Testis (tissue), 3 donors: ENCODE results near the gene MCL1. TPM values are rescaled to one million over a fixed set of nuclear protein-coding genes. Genes with fewer than 3 reads are reported as not detected.

Source experiments
- DNase-seq: peaks from one replicate; pipeline ENCODE4 v3.0.0-alpha.2; 2019
- H3K27ac ChIP-seq, 2 donors: fragments of 200-600 bp; sonication (generic); one replicate each; pipeline ENCODE4 v1.5.1; 2019
- H3K27me3 ChIP-seq: fragments of 200-600 bp; sonication (generic); one replicate; pipeline ENCODE4 v1.5.1; 2019
- H3K36me3 ChIP-seq: fragments of 200-600 bp; sonication (generic); one replicate; pipeline ENCODE4 v1.5.1; 2017; ENCODE audit warnings: low read depth; ENCODE audit errors: missing control alignments
- H3K4me1 ChIP-seq: fragments of 200-600 bp; sonication (generic); one replicate; pipeline ENCODE4 v1.5.1; 2019
- H3K4me3 ChIP-seq, 2 donors: fragments of 200-600 bp; sonication (generic); one replicate each; pipeline ENCODE4 v1.5.1; 2017 to 2019
- H3K9me3 ChIP-seq: fragments of 200-600 bp; sonication (generic); one replicate; pipeline ENCODE4 v1.5.1; 2017
- CTCF ChIP-seq, 3 experiments: fragments of 450-650 bp in 2 of 3; fragments of 200-600 bp in 1 of 3; sonication (generic) in 1 of 3; IDR thresholded peaks; one replicate each; pipeline ENCODE4 v1.5.1; 2016 to 2019; ENCODE audit warnings: antibody characterized with exemption in 3 of 3, mild to moderate bottlenecking in 2 of 3, moderate library complexity in 1 of 3
- POLR2A ChIP-seq: fragments of 450-650 bp; IDR thresholded peaks from one replicate; pipeline ENCODE4 v1.6.1; 2017; ENCODE audit warnings: antibody characterized with exemption, mild to moderate bottlenecking, moderate library complexity
- WGBS, 2 donors: methylation state at CpG; one replicate each; pipeline ENCODE4 v1.1.5; 2018; 5-methylcytosine and 5-hydroxymethylcytosine counted together
- intact Hi-C: fragments of 100-400 bp; cut with DNase I; formaldehyde crosslinking; loops from one replicate; pipeline ENCODE4 v1.15.1; 2023; ENCODE audit warnings: low total_unique reads
- polyA plus RNA-seq: library from polyadenylated mRNA; stranded (reverse); fragments of 350-450 nt; fragmentation: Illumina TruSeq; extraction: RNeasy Lipid Tissue Mini Kit (QIAGEN cat#74804); gene quantifications from one replicate; pipeline ENCODE4 v1.2.3, GENCODE V29; 2014; ENCODE audit warnings: low read depth, low replicate concordance; ENCODE audit not compliant: insufficient read depth
- total RNA-seq, 2 donors: library from RNA; depleted of rRNA; stranded (reverse); fragments of >200 nt; gene quantifications; one replicate each; pipeline ENCODE4 v1.2.3, GENCODE V29; 2016

Gene MCL1
- total and polyA plus RNA-seq, 3 donors from 2014 or later = 94.1 to 112 (median 111) TPM

GRCh38 chr1:150557813-150558212, 21.6 kb downstream of the MCL1 start:
- Histone ChIP-seq H3K27me3 (no peaks in the 10 kb centered on the region), H3K36me3 (no peaks in the 10 kb centered on the region), H3K9me3 (no peaks in the 10 kb centered on the region), H3K4me3 (no peak overlapping the region), H3K27ac (no peak overlapping the region), H3K4me1 (peaks cover 35% of the 10 kb centered on the region)
- TF ChIP-seq POLR2A = no peak
- no peak for TF ChIP-seq CTCF (IDR thresholded peaks at IDR 0.05)
- intact Hi-C loops = loop anchor here (10.0 kb wide), 1 partner anchor 93 kb away; no protein-coding TSS in a partner anchor
- no peak for DNase-seq
- 89 to 91% methylated on average over 12 to 15 of the region's 15 CpGs for WGBS, 2 donors

- TF ChIP-seq CTCF (IDR thresholded peaks at IDR 0.05) (no peak), POLR2A (no peak)
- Histone ChIP-seq H3K4me1 (peaks cover 35% of the 10 kb centered on the region), H3K27me3 (no peaks in the 10 kb centered on the region), H3K36me3 (no peaks in the 10 kb centered on the region), H3K27ac (no peak overlapping the region), H3K4me3 (no peak overlapping the region), H3K9me3 (no peaks in the 10 kb centered on the region)
- DNase-seq = no peak
- intact Hi-C loops = loop anchor here (10.0 kb wide), 1 partner anchor 92 kb away; no protein-coding TSS in a partner anchor
- WGBS, 2 donors = 91 to 94% methylated on average over 19 to 22 of the region's 26 CpGs
Measured at GRCh38 chr1:150557065-150557600, 22.3 kb downstream of the MCL1 start.

- TF ChIP-seq POLR2A (no peak), CTCF (IDR thresholded peaks at IDR 0.05) (no peak)
- intact Hi-C loops = loop anchor here (10.0 kb wide), 1 partner anchor 91 kb away; no protein-coding TSS in a partner anchor
- DNase-seq = no peak
- Histone ChIP-seq H3K27ac (no peak overlapping the region), H3K27me3 (no peaks in the 10 kb centered on the region), H3K4me1 (peaks cover 43% of the 10 kb centered on the region), H3K4me3 (no peak overlapping the region), H3K36me3 (no peaks in the 10 kb centered on the region), H3K9me3 (no peaks in the 10 kb centered on the region)
- 75 to 78% methylated on average over 11 to 26 of the region's 26 CpGs for WGBS, 2 donors
Measured at GRCh38 chr1:150555971-150556865, 23.2 kb downstream of the MCL1 start.

- Histone ChIP-seq H3K4me1 (peaks cover 46% of the 10 kb centered on the region), H3K9me3 (no peaks in the 10 kb centered on the region), H3K36me3 (no peaks in the 10 kb centered on the region), H3K27me3 (no peaks in the 10 kb centered on the region), H3K27ac (no peak overlapping the region), H3K4me3 (no peak overlapping the region)
- intact Hi-C loops = loop anchor here (10.0 kb wide), 1 partner anchor 91 kb away; no protein-coding TSS in a partner anchor
- DNase-seq = no peak
- no peak for TF ChIP-seq CTCF (IDR thresholded peaks at IDR 0.05)
- no peak for TF ChIP-seq POLR2A
- WGBS, 2 donors = 86 to 90% methylated on average over 18 to 19 of the region's 19 CpGs
Measured at GRCh38 chr1:150555198-150555970, 24.0 kb downstream of the MCL1 start.
